ELF-1 (cell line): Measurements from ENCODE around the gene SLC28A3.

Source experiments
- DNase-seq: peaks from one replicate; pipeline ENCODE4 v3.0.0-alpha.2; 2016; ENCODE audit warnings: low read depth, low spot score

SLC28A3 gene

GRCh38 chr9:84300271-84300670, 40.3 kb downstream of the SLC28A3 start:
- peak; percentile 37 for DNase-seq

GRCh38 chr9:84297162-84297821, 43.3 kb downstream of the SLC28A3 start:
- no peak for DNase-seq

GRCh38 chr9:84296146-84296843, 44.3 kb downstream of the SLC28A3 start:
- DNase-seq = no peak

GRCh38 chr9:84294241-84294950, 46.2 kb downstream of the SLC28A3 start:
- DNase-seq = peak; percentile 29

GRCh38 chr9:84293001-84293798, 47.4 kb downstream of the SLC28A3 start:
- no peak for DNase-seq

- DNase-seq = no peak
Measured at GRCh38 chr9:84285381-84285780, 55.2 kb downstream of the SLC28A3 start.

GRCh38 chr9:84283946-84284345, 56.6 kb downstream of the SLC28A3 start:
- no peak for DNase-seq

GRCh38 chr9:84278130-84278529, 62.4 kb downstream of the SLC28A3 start:
- no peak for DNase-seq

GRCh38 chr9:84277646-84278045, 62.9 kb downstream of the SLC28A3 start:
- no peak for DNase-seq

- no peak for DNase-seq
Measured at GRCh38 chr9:84276741-84277140, 63.8 kb downstream of the SLC28A3 start.

- no peak for DNase-seq
Measured at GRCh38 chr9:84271921-84272556, 68.5 kb downstream of the SLC28A3 start.

GRCh38 chr9:84271531-84271900, 69.0 kb downstream of the SLC28A3 start:
- DNase-seq = peak; percentile 72

GRCh38 chr9:84270847-84271530, 69.6 kb downstream of the SLC28A3 start:
- peak; percentile 24 for DNase-seq

GRCh38 chr9:84266087-84266561, 74.4 kb downstream of the SLC28A3 start:
- DNase-seq = peak; percentile 41

- no peak for DNase-seq
Measured at GRCh38 chr9:84264307-84265029, 76.1 kb downstream of the SLC28A3 start.

- peak; percentile 87 for DNase-seq
Measured at GRCh38 chr9:84261070-84261746, 79.3 kb downstream of the SLC28A3 start.

GRCh38 chr9:84258371-84258770, 82.2 kb downstream of the SLC28A3 start:
- DNase-seq = no peak

GRCh38 chr9:84255696-84256095, 84.9 kb downstream of the SLC28A3 start:
- no peak for DNase-seq

- DNase-seq = peak; percentile 60
Measured at GRCh38 chr9:84254972-84255371, 85.6 kb downstream of the SLC28A3 start.
